Skeletal muscle satellite cell (primary cell): ENCODE results near the gene EPN1.

ENCODE experiments used
- H3K27me3 ChIP-seq: 2 replicates; pipeline ENCODE4 v1.7.0; 2013; ENCODE audit warnings: low read length; ENCODE audit not compliant: control insufficient read depth, insufficient read depth
- H3K36me3 ChIP-seq: 2 replicates; pipeline ENCODE4 v1.7.0; 2013; ENCODE audit warnings: mild to moderate bottlenecking, control low read depth, low read length; ENCODE audit not compliant: insufficient read depth
- H3K4me1 ChIP-seq: 2 replicates; pipeline ENCODE4 v1.7.0; 2013; ENCODE audit warnings: low read length; ENCODE audit not compliant: control insufficient read depth, insufficient read depth
- H3K4me2 ChIP-seq: 2 replicates; pipeline ENCODE4 v1.7.0; 2013; ENCODE audit warnings: mild to moderate bottlenecking, low read length
- H3K4me3 ChIP-seq: 2 replicates; pipeline ENCODE4 v1.7.0; 2013; ENCODE audit warnings: low read length
- H3K9ac ChIP-seq: 2 replicates; pipeline ENCODE4 v1.7.0; 2013; ENCODE audit warnings: mild to moderate bottlenecking, low read depth, low read length, moderate library complexity
- H3K9me3 ChIP-seq: replicated peaks from 2 replicates; pipeline ENCODE4 v1.7.0; 2013; ENCODE audit warnings: mild to moderate bottlenecking, control low read depth, low read length

EPN1 gene

DNA sequence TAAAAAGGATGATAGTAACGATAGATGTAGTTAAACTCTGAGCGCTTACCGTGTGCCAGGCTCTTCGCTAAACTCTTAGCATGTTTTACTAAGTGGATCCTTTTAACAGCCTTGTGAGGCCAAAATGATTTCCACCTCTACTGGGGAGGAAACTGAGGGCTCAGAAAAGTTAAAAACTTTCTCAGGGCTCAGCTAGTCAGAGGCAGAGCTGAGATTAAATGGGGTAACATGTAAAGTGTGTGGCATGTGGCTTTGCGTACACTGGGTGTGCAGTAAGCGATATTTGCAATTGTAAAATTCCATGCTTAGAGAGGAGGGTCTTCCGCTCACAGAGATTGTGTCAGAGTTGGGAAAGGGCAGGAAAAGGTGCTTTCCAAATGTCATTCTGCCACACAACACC lies 18.5 kb upstream of the EPN1 start:
- Histone ChIP-seq H3K9me3 (no peaks in the 10 kb centered on the region), H3K9ac (peak overlapping the region; percentile 99), H3K4me2 (peak overlapping the region; percentile 90), H3K4me1 (peaks cover 28% of the 10 kb centered on the region), H3K36me3 (peaks cover 26% of the 10 kb centered on the region), H3K27me3 (no peaks in the 10 kb centered on the region), H3K4me3 (peak overlapping the region; percentile 93)

DNA sequence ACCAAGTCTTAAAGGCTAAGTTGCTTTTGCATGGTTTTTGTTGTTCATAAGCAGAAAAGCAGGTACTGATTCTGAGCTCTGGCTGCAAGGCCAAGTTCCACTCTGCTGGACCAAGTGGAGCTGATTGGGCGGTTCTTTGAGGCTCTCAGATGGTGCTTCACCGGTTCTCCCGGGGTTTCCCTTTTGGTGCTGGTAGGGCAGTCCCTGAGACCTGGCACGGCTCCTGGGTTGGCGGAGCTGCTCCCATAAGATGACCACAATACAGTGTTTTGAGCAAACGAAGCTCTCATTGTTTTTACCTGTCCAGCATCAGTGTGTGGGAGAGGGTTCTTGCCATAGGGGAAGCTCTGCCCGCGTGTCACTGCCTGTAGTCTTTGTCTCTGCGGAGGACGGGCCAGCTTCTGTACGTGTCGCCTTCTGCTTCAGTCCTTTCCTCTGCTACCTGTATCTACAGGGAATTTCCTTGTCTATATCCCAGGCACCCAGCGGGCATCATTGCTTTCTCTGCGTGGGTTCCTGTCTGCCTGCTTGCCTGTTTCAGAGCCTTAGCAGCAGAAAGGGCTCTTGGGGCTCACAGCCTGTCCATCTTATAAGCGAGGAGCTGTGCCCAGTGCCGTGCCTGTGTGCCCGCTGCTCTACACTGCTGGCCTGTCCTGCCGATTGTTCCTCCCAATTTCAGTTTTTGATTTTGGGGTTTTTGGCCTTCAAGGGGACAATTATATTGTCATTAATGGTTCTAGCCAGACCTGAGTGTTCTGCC lies 17.9 kb upstream of the EPN1 start:
- Histone ChIP-seq H3K4me3 (peak overlapping the region; percentile 93), H3K27me3 (no peaks in the 10 kb centered on the region), H3K9me3 (no peaks in the 10 kb centered on the region), H3K4me2 (peak overlapping the region; percentile 90), H3K9ac (peak overlapping the region; percentile 99), H3K36me3 (peaks cover 31% of the 10 kb centered on the region), H3K4me1 (peaks cover 28% of the 10 kb centered on the region)

DNA sequence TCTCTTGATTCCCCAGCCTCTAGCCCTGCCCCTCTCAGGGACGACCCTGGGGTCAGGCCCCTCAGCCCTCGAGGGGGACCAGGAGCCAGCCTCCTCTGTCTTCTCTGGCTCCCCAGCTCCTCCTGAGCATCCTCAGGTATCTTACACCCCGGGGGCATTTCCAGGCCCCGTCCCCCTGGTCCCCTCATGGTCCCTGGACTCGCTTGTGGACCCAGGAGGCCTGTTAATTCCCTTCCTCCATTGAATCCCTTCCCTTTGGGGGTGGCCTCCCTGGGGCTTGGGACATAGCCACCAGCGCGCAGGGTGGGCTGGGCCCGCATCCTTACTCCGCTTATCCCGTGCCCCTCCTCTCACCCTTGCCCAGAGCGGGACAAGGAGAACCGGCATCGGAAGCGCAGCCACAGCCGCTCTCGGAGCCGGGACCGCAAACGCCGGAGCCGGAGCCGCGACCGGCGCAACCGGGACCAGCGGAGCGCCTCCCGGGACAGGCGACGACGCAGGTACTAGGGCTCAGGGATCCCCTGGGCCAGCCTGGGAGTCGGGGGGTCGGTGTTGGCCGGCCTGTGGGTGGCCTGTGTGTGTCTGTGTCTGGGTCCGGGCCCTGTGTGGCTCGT lies 16.1 kb upstream of the EPN1 start:
- Histone ChIP-seq H3K9ac (no peak overlapping the region), H3K27me3 (no peaks in the 10 kb centered on the region), H3K4me3 (no peak overlapping the region), H3K4me1 (peaks cover 28% of the 10 kb centered on the region), H3K9me3 (no peaks in the 10 kb centered on the region), H3K4me2 (peak overlapping the region; percentile 90), H3K36me3 (peaks cover 44% of the 10 kb centered on the region)

DNA sequence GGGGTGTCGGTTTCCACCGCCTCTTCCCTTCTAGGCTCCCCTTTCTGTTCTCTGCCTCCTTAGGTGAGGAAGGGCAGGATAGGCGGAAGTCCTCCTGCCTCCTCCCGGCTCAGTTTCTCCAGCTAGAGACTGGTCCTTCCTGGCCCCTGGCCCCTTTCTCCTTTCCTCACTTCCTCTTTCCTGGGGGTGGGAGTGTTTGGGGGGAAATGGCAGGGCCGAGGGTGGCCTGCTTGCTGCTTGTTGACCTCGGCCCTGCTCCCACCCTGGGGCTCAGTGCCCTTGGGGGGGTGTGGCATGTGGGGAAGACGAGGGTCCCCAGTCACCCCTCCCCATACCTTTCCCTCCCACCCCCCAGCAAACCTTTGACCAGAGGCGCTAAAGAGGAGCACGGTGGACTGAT lies 15.2 kb upstream of the EPN1 start:
- Histone ChIP-seq H3K27me3 (no peaks in the 10 kb centered on the region), H3K4me3 (no peak overlapping the region), H3K36me3 (peaks cover 50% of the 10 kb centered on the region), H3K9me3 (no peaks in the 10 kb centered on the region), H3K4me1 (peaks cover 28% of the 10 kb centered on the region), H3K4me2 (no peak overlapping the region), H3K9ac (no peak overlapping the region)

- H3K4me1 ChIP-seq: peaks cover 28% of the 10 kb centered on the region
These were observed 14.6 kb upstream of the EPN1 start for GRCh38 chr19:55660404-55660803.

GRCh38 chr19:55660991-55661390 lies 14.0 kb upstream of the EPN1 start:
- Histone ChIP-seq H3K4me3 (no peak overlapping the region), H3K4me1 (peaks cover 28% of the 10 kb centered on the region), H3K9me3 (no peaks in the 10 kb centered on the region), H3K36me3 (peaks cover 50% of the 10 kb centered on the region), H3K4me2 (no peak overlapping the region), H3K9ac (no peak overlapping the region), H3K27me3 (no peaks in the 10 kb centered on the region)

More at GRCh38 chr19:55660404-55660803, 14.6 kb upstream of the EPN1 start:
- no peaks in the 10 kb centered on the region for H3K27me3 ChIP-seq
- H3K9me3 ChIP-seq: no peaks in the 10 kb centered on the region
- H3K4me2 ChIP-seq: no peak overlapping the region
- H3K4me3 ChIP-seq: no peak overlapping the region
- H3K9ac ChIP-seq: no peak overlapping the region
- peaks cover 50% of the 10 kb centered on the region for H3K36me3 ChIP-seq

GRCh38 chr19:55661826-55662225 lies 13.2 kb upstream of the EPN1 start:
- peaks cover 21% of the 10 kb centered on the region for H3K4me1 ChIP-seq
- no peak overlapping the region for H3K9ac ChIP-seq
- H3K36me3 ChIP-seq: peaks cover 58% of the 10 kb centered on the region
- H3K9me3 ChIP-seq: no peaks in the 10 kb centered on the region
- H3K27me3 ChIP-seq: no peaks in the 10 kb centered on the region
- H3K4me3 ChIP-seq: no peak overlapping the region
- no peak overlapping the region for H3K4me2 ChIP-seq

DNA sequence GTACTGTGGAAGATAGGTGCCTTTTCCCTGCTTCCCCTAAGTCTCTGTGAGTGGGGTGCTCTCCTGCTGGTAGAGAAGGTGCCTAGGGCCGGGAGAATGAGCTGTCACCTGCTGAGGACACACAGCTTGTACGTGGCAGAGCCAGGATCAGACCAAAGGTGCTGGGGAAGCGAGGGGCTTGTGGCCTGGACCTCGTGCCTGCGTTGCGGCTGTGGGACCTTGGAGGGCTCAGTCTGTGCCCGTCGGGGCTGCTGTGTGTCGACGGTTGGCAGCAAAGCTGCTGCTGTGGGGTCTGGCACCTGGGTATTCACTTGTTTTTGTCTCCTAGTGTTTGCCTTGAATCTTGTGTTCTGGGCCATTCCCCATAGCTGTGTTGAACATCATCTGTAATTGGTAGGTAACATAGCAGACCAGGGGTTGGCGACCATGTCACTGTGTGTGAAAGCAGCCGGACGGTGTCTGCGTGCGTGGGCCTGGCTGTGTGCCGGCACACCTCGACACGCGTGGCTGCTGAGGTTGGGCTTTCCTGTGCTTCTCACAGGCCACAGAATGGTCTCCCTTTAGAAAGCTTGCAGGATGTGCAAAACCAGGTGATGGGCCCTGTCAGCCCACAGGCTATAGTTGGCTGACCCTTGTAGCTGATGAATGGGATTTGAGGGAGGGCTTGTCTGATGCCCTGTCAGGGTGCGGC lies 11.0 kb upstream of the EPN1 start:
- Histone ChIP-seq H3K27me3 (no peaks in the 10 kb centered on the region), H3K4me1 (peaks cover under 1% of the 10 kb centered on the region), H3K9me3 (no peaks in the 10 kb centered on the region), H3K4me2 (no peak overlapping the region), H3K9ac (no peak overlapping the region), H3K36me3 (peaks cover 73% of the 10 kb centered on the region), H3K4me3 (no peak overlapping the region)

- no peak overlapping the region for H3K9ac ChIP-seq
- no peaks in the 10 kb centered on the region for H3K9me3 ChIP-seq
- no peak overlapping the region for H3K4me3 ChIP-seq
- peaks cover 2% of the 10 kb centered on the region for H3K4me1 ChIP-seq
- no peaks in the 10 kb centered on the region for H3K27me3 ChIP-seq
- peaks cover 75% of the 10 kb centered on the region for H3K36me3 ChIP-seq
- H3K4me2 ChIP-seq: no peak overlapping the region
These were observed 8.6 kb upstream of the EPN1 start for GRCh38 chr19:55666343-55667005.

GRCh38 chr19:55667006-55667381 lies 8.0 kb upstream of the EPN1 start:
- no peak overlapping the region for H3K4me2 ChIP-seq
- no peaks in the 10 kb centered on the region for H3K27me3 ChIP-seq
- H3K4me1 ChIP-seq: peaks cover 3% of the 10 kb centered on the region
- no peak overlapping the region for H3K4me3 ChIP-seq
- no peaks in the 10 kb centered on the region for H3K9me3 ChIP-seq
- no peak overlapping the region for H3K9ac ChIP-seq
- peaks cover 70% of the 10 kb centered on the region for H3K36me3 ChIP-seq

DNA sequence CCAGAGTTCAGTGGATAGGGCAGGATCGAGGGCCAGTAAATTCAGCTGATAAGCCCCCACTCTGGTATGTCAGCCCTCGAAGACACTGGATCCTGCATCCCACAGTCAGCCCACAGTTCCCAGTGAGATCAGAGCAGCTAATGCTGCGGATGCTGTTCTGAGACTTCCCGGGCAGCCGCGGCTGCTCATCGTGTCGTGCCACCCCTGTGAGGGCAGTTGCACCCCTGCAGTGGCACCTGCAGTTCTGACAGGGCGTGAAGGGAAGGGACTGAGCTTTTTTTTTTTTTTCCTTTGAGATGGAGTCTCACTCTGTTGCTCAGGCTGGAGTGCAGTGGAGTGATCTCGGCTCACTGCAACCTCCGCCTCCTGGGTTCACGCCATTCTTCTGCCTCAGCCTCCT lies 7.5 kb upstream of the EPN1 start:
- Histone ChIP-seq H3K4me3 (no peak overlapping the region), H3K27me3 (no peaks in the 10 kb centered on the region), H3K4me2 (no peak overlapping the region), H3K4me1 (peaks cover 7% of the 10 kb centered on the region), H3K9ac (no peak overlapping the region), H3K36me3 (peaks cover 72% of the 10 kb centered on the region), H3K9me3 (no peaks in the 10 kb centered on the region)
